Activated naive CD4-positive, alpha-beta T cell treated with anti-CD3 and anti-CD28 coated beads for 36 hours (primary cell): Measurements from ENCODE around the gene CAMTA1. TPM values are rescaled to one million over a fixed set of nuclear protein-coding genes. Genes with fewer than 3 reads are reported as not detected.
A peak's percentile ranks its signal among the peaks of the same experiment; 100 is the strongest.

Experiments
- CTCF ChIA-PET: fragments of 350-600 bp; sonication (Branson Sonifier 250); formaldehyde crosslinking; loops from one replicate; lab custom pipeline; 2021; ENCODE audit warnings: antibody characterized with exemption; lab: Charles Lee
- DNase-seq: peaks from one replicate; pipeline ENCODE4 v3.0.0-alpha.2; 2020
- H3K27ac Mint-ChIP-seq: one replicate; pipeline ENCODE4 v1.8.0; 2021; ENCODE audit warnings: mild to moderate bottlenecking, mixed read lengths
- H3K27me3 Mint-ChIP-seq: one replicate; pipeline ENCODE4 v1.8.0; 2021; ENCODE audit warnings: low read depth, mixed read lengths
- H3K36me3 Mint-ChIP-seq: one replicate; pipeline ENCODE4 v1.8.0; 2021; ENCODE audit warnings: low read depth, mixed read lengths
- H3K4me1 Mint-ChIP-seq: one replicate; pipeline ENCODE4 v1.8.0; 2021; ENCODE audit warnings: low read depth, mixed read lengths
- H3K4me3 Mint-ChIP-seq: one replicate; pipeline ENCODE4 v1.8.0; 2021; ENCODE audit warnings: mild to moderate bottlenecking, moderate library complexity, mixed read lengths
- H3K9me3 Mint-ChIP-seq: one replicate; pipeline ENCODE4 v1.8.0; 2021; ENCODE audit warnings: mixed read lengths
- intact Hi-C: fragments of 100-400 bp; cut with micrococcal nuclease; formaldehyde crosslinking; loops from one replicate; pipeline ENCODE4 v1.15.1; 2023
- total RNA-seq, 2 experiments: library from RNA; stranded (reverse); gene quantifications; one replicate each; pipeline ENCODE4 v1.2.3, GENCODE V29; 2021

CAMTA1 gene
- total RNA-seq, 2 experiments from 2014 or later: 61.5 to 70.9 TPM

GRCh38 chr1:7614576-7615074 lies 829.4 kb downstream of the CAMTA1 start:
- Mint-ChIP-seq H3K4me1 (no peaks in the 10 kb centered on the region), H3K27me3 (no peaks in the 10 kb centered on the region), H3K9me3 (no peaks in the 10 kb centered on the region), H3K27ac (no peak overlapping the region), H3K36me3 (no peaks in the 10 kb centered on the region), H3K4me3 (no peak overlapping the region)
- CTCF ChIA-PET: no interaction called here
- DNase-seq: no peak
- intact Hi-C loops: no loop called here

DNA sequence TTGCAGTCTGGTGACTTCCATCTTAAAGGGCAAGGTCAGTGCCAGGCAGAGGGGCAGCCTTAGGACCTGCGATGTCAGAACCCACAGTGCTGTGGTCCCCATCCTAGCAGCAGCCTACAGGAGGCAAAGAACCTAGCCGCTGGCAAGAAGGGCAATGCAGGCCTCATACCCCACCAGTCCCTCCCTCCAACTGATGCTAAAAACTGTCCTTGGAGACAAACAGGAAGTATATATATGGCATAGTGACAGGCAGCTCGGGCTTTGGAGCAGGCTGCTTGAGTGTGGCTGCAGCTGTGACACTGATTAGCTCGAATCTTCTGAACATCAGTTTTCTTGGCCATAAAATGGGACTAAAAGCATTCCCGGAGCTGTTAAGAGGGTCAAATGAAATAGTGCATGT lies 829.9 kb downstream of the CAMTA1 start:
- intact Hi-C loops: no loop called here
- no peak for DNase-seq
- Mint-ChIP-seq H3K4me1 (no peaks in the 10 kb centered on the region), H3K27ac (no peak overlapping the region), H3K27me3 (no peaks in the 10 kb centered on the region), H3K36me3 (no peaks in the 10 kb centered on the region), H3K4me3 (no peak overlapping the region), H3K9me3 (no peaks in the 10 kb centered on the region)
- CTCF ChIA-PET: no interaction called here

- Mint-ChIP-seq H3K27me3 (peaks cover 6% of the 10 kb centered on the region), H3K4me3 (no peak overlapping the region), H3K27ac (no peak overlapping the region), H3K9me3 (no peaks in the 10 kb centered on the region), H3K36me3 (no peaks in the 10 kb centered on the region), H3K4me1 (no peaks in the 10 kb centered on the region)
- CTCF ChIA-PET: no interaction called here
- intact Hi-C loops: no loop called here
- DNase-seq: peak; percentile 43
Measured at GRCh38 chr1:7616076-7616832, 831.0 kb downstream of the CAMTA1 start.

- peaks cover 6% of the 10 kb centered on the region for H3K27me3 Mint-ChIP-seq
- H3K9me3 Mint-ChIP-seq: no peaks in the 10 kb centered on the region
- H3K4me1 Mint-ChIP-seq: no peaks in the 10 kb centered on the region
- no peak overlapping the region for H3K4me3 Mint-ChIP-seq
- H3K36me3 Mint-ChIP-seq: no peaks in the 10 kb centered on the region
- CTCF ChIA-PET: no interaction called here
- intact Hi-C loops: no loop called here
- H3K27ac Mint-ChIP-seq: no peak overlapping the region
- DNase-seq: no peak
Measured at GRCh38 chr1:7616953-7617352, 831.7 kb downstream of the CAMTA1 start.

DNA sequence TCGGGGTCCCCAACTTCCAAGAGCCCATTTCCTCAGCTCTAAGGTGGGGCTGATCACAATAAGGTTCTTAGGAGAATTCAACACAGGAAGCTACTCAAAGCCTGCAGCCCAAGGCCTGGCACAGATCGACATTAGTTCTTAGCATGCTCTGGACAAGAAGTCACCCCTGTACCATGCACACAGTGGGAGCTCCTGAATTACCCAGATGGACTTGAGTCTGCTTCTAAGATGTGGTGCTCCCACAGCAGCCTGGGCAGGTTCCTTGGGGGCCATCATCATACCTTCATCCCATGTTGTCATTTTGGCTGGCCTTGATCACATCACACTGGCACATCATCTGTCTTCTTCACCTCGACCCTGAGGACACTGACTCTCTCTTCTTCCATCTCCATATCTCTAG lies 832.6 kb downstream of the CAMTA1 start:
- Mint-ChIP-seq H3K4me1 (no peaks in the 10 kb centered on the region), H3K9me3 (no peaks in the 10 kb centered on the region), H3K27me3 (peaks cover 11% of the 10 kb centered on the region), H3K4me3 (no peak overlapping the region), H3K36me3 (no peaks in the 10 kb centered on the region), H3K27ac (no peak overlapping the region)
- intact Hi-C loops: no loop called here
- CTCF ChIA-PET: no interaction called here
- DNase-seq: no peak

DNA sequence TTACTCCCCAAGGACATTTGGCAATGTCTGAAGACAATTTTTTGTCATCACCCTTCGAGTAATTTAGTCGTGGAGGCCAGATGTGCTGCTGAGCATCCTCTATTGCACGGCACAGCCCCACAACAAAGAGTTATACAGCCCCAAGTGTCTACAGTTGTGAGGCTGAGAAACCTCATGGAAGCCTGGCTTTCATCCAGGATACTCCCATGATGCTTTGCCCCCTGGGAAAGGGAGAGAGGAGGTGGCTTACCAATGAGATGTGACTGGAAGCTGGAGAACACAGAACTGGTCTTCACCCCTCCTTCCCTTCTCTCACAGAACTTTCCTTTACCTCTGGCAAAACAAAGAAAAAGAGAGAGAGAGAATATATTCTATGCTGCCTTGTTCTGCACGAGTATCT lies 834.9 kb downstream of the CAMTA1 start:
- Mint-ChIP-seq H3K36me3 (no peaks in the 10 kb centered on the region), H3K27ac (no peak overlapping the region)
- intact Hi-C loops: no loop called here

DNA sequence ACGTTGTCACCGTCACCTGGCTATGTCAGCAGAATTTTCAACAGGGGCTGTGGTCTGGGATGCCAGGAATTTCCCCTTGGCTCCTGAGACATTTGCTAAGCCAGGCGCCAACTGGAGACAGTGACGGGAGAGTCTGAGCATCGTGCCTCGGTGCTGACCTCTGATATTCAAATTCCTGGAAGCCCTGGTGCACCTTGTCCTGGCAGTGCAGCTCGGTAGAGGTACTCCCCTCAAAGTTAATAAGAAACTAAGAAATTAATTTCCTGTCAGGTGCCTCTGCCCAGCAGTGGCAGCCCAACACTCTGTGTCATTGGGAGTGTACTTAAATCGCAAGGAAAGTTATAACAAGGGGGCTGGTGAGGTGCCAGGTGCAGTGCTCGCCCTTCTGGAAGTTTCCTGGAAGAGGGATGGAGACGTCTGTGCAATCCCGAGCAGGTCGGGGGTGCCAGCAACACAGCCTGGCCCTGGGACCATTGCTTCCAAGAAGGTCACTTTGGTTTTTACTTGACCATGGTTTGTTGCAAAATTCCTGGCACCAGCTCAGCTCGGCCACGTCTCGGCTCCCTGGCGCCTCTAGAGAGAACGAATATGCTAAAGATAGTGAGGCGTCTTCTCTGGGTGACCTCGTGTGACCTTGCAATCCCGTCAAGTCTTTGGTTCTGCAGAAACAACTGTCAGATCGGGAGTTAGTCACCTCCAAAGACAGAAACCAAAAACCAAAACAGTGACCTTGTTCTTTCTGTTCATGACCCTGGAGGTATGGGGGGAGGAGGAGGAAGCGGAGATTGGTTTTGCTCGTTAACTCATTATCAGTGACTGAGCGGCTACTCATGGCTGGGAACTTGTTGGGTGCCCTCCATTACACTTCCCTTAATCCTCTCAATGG lies 836.3 kb downstream of the CAMTA1 start:
- CTCF ChIA-PET: no interaction called here
- Mint-ChIP-seq H3K27ac (no peak overlapping the region), H3K9me3 (no peaks in the 10 kb centered on the region), H3K4me3 (no peak overlapping the region), H3K36me3 (no peaks in the 10 kb centered on the region), H3K4me1 (no peaks in the 10 kb centered on the region), H3K27me3 (peaks cover 19% of the 10 kb centered on the region)
- no peak for DNase-seq
- intact Hi-C loops: no loop called here

More for the DNA sequence above, 834.9 kb downstream of the CAMTA1 start:
- DNase-seq: no peak
- CTCF ChIA-PET: no interaction called here
- Mint-ChIP-seq H3K9me3 (no peaks in the 10 kb centered on the region), H3K27me3 (peaks cover 19% of the 10 kb centered on the region), H3K4me3 (no peak overlapping the region), H3K4me1 (no peaks in the 10 kb centered on the region)

GRCh38 chr1:7623842-7624241 lies 838.6 kb downstream of the CAMTA1 start:
- Mint-ChIP-seq H3K4me1 (no peaks in the 10 kb centered on the region), H3K4me3 (no peak overlapping the region), H3K9me3 (no peaks in the 10 kb centered on the region), H3K27ac (no peak overlapping the region), H3K36me3 (no peaks in the 10 kb centered on the region), H3K27me3 (peaks cover 19% of the 10 kb centered on the region)
- DNase-seq: no peak
- intact Hi-C loops: no loop called here
- CTCF ChIA-PET: interaction anchor here (0.6 to 1.8 kb wide), 2 partner anchors 24 to 142 kb away, joined by 5 to 6 read pairs; no protein-coding TSS in a partner anchor

DNA sequence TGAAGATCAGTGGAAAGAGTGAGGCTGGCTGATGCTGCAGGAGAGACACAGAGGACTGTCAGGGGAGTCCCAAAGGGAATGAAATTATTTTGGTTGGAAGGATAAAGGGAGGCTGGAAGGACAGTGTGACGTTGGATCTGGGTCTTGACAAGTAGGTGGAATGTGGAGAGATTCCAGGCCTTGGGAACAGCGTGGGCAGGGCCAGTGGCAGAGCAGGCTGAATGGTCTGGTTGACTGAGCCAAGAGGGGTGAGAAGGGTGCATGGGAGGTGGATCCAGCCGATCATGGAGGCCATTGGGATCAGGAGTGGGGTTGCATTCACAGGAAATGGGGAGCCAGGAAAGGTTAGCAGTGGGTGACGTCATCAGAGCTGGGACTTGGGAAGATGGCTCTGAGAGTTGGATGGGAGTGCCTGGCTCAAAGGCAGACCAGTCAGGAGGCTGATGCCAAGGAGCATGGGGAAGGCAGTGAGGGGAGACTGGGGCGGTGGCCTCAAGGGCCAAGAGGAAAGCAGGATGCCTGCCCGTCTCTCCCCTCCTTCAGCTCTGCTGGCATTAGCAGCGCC lies 839.6 kb downstream of the CAMTA1 start:
- Mint-ChIP-seq H3K4me3 (no peak overlapping the region), H3K9me3 (no peaks in the 10 kb centered on the region), H3K27ac (no peak overlapping the region), H3K27me3 (peaks cover 19% of the 10 kb centered on the region), H3K4me1 (no peaks in the 10 kb centered on the region), H3K36me3 (no peaks in the 10 kb centered on the region)
- no peak for DNase-seq
- CTCF ChIA-PET: no interaction called here
- intact Hi-C loops: no loop called here

GRCh38 chr1:7625401-7625800 lies 840.1 kb downstream of the CAMTA1 start:
- CTCF ChIA-PET: no interaction called here
- Mint-ChIP-seq H3K36me3 (no peaks in the 10 kb centered on the region), H3K4me3 (no peak overlapping the region), H3K9me3 (no peaks in the 10 kb centered on the region), H3K4me1 (no peaks in the 10 kb centered on the region), H3K27me3 (peaks cover 19% of the 10 kb centered on the region), H3K27ac (no peak overlapping the region)
- intact Hi-C loops: no loop called here
- DNase-seq: no peak

- intact Hi-C loops: no loop called here
Measured at GRCh38 chr1:7628273-7628672, 843.0 kb downstream of the CAMTA1 start.

GRCh38 chr1:7629011-7629410 lies 843.8 kb downstream of the CAMTA1 start:
- intact Hi-C loops: no loop called here
- Mint-ChIP-seq H3K36me3 (no peaks in the 10 kb centered on the region), H3K27me3 (peaks cover 13% of the 10 kb centered on the region), H3K4me3 (no peak overlapping the region), H3K27ac (no peak overlapping the region), H3K4me1 (no peaks in the 10 kb centered on the region), H3K9me3 (no peaks in the 10 kb centered on the region)
- CTCF ChIA-PET: no interaction called here
- no peak for DNase-seq

More at GRCh38 chr1:7628273-7628672, 843.0 kb downstream of the CAMTA1 start:
- no peaks in the 10 kb centered on the region for H3K36me3 Mint-ChIP-seq
- H3K4me1 Mint-ChIP-seq: no peaks in the 10 kb centered on the region
- CTCF ChIA-PET: no interaction called here
- H3K27me3 Mint-ChIP-seq: peaks cover 13% of the 10 kb centered on the region
- no peaks in the 10 kb centered on the region for H3K9me3 Mint-ChIP-seq
- H3K4me3 Mint-ChIP-seq: no peak overlapping the region
- no peak for DNase-seq
- H3K27ac Mint-ChIP-seq: no peak overlapping the region
